GM19043 (cell line): ENCODE results near the gene ZNF791.
"Not testable (repeated sequence)": the region's sequence is repeated elsewhere in the genome, so short reads cannot be mapped to it uniquely, and the experiment has no call there.

ENCODE experiments used
- ATAC-seq: cut with Tn5 transposase; IDR thresholded peaks from one replicate; pipeline ENCODE4 v1.9.1; 2021; ENCODE audit warnings: low read depth; ENCODE audit not compliant: unreplicated experiment

Gene ZNF791

DNA sequence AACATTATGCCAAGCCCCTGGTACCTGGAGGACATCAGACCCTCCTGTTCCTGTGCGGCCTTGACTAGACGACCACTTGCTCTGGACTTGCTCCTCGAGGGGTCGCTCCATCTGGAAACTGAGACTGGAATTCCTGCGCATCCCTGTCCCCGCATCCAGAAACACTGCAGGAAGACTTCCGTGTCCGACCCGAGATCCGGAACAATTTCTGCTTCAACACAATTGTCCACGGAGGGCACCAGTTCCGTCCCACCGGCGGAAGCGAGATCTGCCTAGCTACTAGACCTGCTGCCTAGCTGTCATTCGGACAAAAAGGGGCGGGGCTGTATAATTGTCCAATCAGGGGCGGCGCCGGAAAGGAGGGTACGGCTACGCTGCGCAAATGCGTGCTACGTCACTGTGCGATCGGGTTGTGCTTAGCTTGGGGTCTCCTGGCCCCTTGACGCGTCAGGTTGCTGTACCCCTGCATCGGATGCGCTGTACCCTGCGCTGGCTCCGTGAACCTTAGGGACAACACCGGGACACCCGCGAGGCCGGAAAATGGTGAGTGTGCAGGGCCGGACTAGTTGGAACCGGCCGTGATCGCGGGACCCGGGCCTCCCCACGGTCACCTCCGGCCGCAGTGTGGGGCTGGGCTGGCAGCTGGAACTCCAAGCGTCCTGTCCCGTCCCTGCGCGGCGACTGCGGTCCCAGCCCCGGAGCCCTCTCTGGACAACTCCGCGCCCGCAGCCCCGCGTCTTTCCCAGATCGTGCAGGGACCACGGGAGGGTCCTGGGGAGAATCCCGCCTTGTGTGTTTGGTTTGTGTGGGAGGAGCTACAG, at the start of gene ZNF791, which contains the start of gene ZNF490:
ZNF791 (plus strand) TSS at position 381 of the 821 bp plus-strand sequence; CDS start at position 541, 160 bp downstream.
ZNF490 (minus strand) TSS at position 274 of the 821 bp plus-strand sequence; CDS start at position 141, 133 bp downstream.
- peak; percentile 67 for ATAC-seq

GRCh38 chr19:12564016-12564664, 46.6 kb upstream of the ZNF791 start:
- ATAC-seq, result no peak

DNA sequence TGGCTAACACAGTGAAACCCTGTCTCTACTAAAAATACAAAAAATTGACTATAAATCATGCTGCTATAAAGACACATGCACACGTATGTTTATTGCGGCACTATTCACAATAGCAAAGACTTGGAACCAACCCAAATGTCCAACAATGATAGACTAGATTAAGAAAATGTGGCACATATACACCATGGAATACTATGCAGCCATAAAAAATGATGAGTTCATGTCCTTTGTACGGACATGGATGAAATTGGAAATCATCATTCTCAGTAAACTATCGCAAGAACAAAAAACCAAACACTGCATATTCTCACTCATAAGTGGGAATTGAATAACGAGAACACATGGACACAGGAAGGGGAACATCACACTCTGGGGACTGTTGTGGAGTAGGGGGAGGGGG, 44.3 kb upstream of the ZNF791 start:
- ATAC-seq, result not testable (repeated sequence)

GRCh38 chr19:12567951-12568350, 42.8 kb upstream of the ZNF791 start:
- ATAC-seq, result no peak

DNA sequence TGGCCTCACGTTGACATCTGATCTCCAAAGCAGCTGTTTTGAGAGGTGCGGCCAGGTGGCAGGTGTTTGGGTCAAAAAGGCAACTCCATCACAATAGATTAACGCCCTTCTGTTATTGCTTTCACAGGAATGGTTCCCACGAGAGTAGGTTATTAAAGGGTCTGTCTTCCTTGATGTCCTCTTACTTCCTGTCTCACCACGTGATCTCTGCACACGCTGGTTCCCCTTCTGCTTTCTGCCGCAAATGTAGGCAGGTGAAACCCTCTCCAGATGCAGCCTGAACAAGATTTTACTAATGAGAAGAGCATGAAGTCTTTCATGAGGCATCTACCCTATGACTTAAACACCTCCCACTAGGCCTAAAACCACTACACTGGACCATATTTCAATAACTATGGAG, 36.7 kb upstream of the ZNF791 start:
- ATAC-seq, result no peak

DNA sequence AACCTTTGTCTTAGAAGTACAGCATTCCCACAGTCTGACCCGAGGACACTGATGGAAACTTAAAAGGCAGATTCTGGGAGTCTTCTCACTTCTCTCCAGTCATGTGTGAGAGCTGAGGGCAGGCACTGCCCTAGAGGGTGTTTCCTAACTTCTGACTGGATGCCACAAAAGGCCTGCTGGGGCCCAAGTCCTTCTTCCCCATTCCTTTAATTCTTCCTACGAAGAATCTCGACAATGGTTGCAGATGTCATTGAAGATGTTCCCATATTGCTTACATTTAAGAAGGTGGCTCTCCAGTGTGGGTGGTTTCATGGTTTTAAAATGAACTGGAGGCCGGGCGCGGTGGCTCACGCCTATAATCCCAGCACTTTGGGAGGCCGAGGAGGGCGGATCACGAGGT, 32.1 kb upstream of the ZNF791 start:
- no peak for ATAC-seq

- ATAC-seq, result no peak
Observed at GRCh38 chr19:12580180-12580694, 30.5 kb upstream of the ZNF791 start.

- ATAC-seq, result no peak
Observed at GRCh38 chr19:12581100-12581499, 29.6 kb upstream of the ZNF791 start.

DNA sequence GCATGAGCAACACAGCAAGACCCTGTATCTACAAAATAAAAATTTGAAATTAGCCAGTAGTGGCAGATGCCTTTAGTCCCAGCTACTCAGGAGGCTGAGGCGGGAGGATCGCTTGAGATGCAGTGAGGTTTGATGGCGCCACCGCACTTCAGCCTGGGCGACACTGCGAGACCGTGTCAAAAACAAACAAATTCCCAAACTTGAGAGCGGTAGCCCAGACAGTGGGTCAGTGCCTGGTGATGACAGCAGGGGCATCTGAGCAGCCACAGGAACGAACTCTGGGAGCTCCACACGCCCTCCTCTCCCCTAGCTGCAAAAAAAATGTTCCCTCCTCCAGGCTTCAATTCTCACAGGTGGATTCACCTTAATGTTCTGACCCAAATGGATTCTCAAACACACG, 14.2 kb upstream of the ZNF791 start:
- ATAC-seq, result no peak

DNA sequence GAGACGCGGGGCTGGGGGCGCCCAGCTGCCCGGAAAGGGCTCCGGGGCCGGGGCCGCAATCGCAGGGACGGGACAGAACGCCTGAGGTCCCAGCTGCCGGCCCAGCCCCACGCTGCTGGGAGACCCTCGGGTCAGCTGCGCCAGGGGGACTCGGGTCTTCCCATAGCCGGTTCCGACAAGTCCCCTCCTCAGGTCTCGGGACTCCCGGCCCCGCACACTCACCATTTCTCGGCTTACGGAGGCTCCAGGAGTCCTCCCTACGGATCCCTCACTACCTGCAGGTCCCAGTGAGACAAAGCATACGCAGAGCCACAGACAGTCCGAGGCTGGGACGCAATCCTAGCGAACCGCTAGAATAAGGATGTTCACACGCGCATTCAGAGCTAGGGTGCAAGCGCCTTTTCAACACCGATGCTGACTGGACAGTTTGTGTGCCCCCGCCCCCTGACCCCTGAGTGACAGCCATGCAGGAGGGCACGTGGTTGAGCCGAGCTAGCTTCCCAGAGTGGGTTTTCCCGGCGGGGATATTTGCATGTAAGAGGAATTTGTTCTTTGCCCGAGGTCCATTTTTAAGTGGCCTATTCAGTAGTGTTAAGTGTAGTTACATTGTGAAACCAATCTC, 13.7 kb upstream of the ZNF791 start:
- ATAC-seq, result no peak

- no peak for ATAC-seq
Observed at GRCh38 chr19:12597594-12597993, 13.1 kb upstream of the ZNF791 start.

- no peak for ATAC-seq
Observed at GRCh38 chr19:12603714-12604113, 7.0 kb upstream of the ZNF791 start.

GRCh38 chr19:12606796-12607195, 3.9 kb upstream of the ZNF791 start:
- ATAC-seq, result no peak

DNA sequence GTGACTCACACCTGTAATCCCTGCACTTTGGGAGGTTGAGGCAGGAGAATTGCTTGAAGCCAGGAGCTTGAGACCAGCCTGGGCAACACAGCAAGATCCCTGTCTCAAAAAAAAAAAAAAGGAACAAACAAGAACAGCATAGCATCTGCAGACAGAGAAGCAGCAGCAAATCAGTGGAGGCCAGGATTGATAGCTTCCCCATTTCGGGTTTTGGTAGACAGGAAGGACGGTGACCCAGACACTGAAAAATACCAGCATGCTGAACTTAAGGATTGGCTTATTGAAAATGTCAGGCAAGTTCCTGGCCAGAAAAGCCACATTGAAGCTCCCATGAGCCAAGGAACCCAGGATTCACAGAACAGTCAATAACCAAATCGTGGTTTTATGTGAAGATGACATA, 3.1 kb upstream of the ZNF791 start:
- no peak for ATAC-seq

DNA sequence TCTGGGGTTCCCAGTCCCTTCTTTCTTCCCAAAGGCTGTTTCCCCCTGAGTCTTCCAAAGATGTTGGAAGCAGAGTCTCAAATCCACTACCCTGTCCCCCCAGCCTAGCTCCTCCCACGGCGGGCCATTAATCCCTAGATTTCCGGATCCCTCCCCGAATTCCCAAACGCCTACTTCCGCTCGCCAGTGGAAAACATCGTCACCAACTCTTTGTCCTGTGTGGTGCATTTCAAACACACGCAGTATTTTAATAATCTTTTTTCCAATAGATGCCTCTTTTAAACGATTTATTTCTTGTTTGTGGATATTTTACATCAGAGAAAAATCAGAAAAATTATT, 610 bp downstream of the ZNF791 start:
- no peak for ATAC-seq

DNA sequence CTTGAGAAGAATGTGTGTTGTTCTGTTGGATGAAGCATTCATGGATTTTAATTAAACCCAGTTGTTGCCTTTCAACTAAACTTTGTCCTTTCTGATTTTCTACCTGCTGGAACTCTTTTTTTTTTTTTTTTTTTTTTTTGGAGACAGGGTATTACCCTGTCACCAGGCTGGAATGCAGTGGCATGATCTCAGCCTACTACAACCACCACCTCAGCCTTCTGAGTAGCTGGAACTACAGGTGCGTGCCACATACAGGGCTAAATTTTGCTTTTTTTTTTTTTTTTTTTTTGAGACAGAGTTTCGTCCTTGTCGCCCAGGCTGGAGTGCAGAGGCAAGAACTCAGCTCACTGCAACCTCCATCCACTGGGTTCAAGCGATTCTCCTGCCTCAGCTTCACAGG, 6.9 kb downstream of the ZNF791 start:
- ATAC-seq, result no peak

- not testable (repeated sequence) for ATAC-seq
Observed at GRCh38 chr19:12621253-12622024, 10.7 kb downstream of the ZNF791 start.

GRCh38 chr19:12623361-12624031, 12.8 kb downstream of the ZNF791 start:
- no peak for ATAC-seq

DNA sequence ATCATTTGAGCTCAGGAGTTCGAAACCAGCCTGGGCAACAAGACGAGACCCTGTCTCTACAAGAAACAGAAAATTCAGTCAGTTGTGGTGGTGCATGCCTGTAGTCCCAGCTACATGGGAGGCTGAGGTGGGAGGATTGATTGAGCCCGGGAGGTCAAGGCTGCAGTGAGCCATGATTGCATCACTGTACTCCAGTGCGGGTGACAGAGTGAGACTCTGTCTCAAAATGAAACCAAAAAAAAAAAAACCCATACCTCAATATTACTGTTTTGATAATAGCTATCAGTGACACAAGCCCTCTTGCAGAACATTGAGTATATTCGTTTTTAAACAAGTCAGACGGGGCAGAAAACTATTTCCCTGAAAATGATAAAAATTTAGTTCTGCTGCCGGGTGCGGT, 16.2 kb downstream of the ZNF791 start:
- no peak for ATAC-seq
